IMR-90 (cell line): ENCODE data around the gene MGLL. TPM values are rescaled to one million over a fixed set of nuclear protein-coding genes. Genes with fewer than 3 reads are reported as not detected.

Source experiments
- ATAC-seq: fragments of 200-7000 bp; cut with Tn5 transposase; 2 replicates; pipeline ENCODE4 v1.9.1; 2020; ENCODE audit warnings: low read depth, mild to moderate bottlenecking, moderate library complexity
- BruUV-seq: library from RNA; stranded (reverse); fragments of 400-500 nt; replicated peaks from 2 replicates; lab custom pipeline; 2021; lab: Mats Ljungman, UMichigan
- CTCF ChIA-PET: fragments of 300-600 bp; formaldehyde crosslinking; extraction: SDS; loops from one replicate; lab custom pipeline; 2021; ENCODE audit warnings: antibody characterized with exemption; lab: Yijun Ruan, JAX
- POLR2A ChIA-PET: fragments of 300-600 bp; sonication (Branson Sonifier 250); formaldehyde crosslinking; loops from one replicate; lab custom pipeline; 2022; ENCODE audit warnings: antibody characterized with exemption; ENCODE audit not compliant: unreplicated experiment; lab: Charles Lee
- DNase-seq: peaks from one replicate; pipeline ENCODE4 v3.0.0; 2013
- H2AFZ ChIP-seq: replicated peaks from 2 replicates; pipeline ENCODE3; 2013; ENCODE audit warnings: low read length, mild to moderate bottlenecking; ENCODE audit not compliant: poor library complexity
- H2AK5ac ChIP-seq: 2 replicates; pipeline ENCODE4 v1.6.1; 2013; ENCODE audit warnings: low read depth, low read length, inconsistent platforms
- H2AK9ac ChIP-seq: replicated peaks from 2 replicates; pipeline ENCODE3; 2013; ENCODE audit warnings: mild to moderate bottlenecking, low read depth, low read length, moderate library complexity; ENCODE audit not compliant: poor library complexity
- H2BK120ac ChIP-seq: 2 replicates; pipeline ENCODE4 v1.6.1; 2013; ENCODE audit warnings: low read depth, low read length, inconsistent platforms
- H2BK15ac ChIP-seq: 3 replicates; pipeline ENCODE4 v1.6.1; 2013; ENCODE audit warnings: low read depth, low read length, inconsistent platforms
- H2BK20ac ChIP-seq: 2 replicates; pipeline ENCODE4 v1.6.1; 2013; ENCODE audit warnings: low read depth, mild to moderate bottlenecking, inconsistent platforms, low read length, moderate library complexity
- H2BK5ac ChIP-seq: 2 replicates; pipeline ENCODE4 v1.6.1; 2013; ENCODE audit warnings: mild to moderate bottlenecking, low read depth, low read length, inconsistent platforms; ENCODE audit not compliant: poor library complexity, severe bottlenecking
- H3K14ac ChIP-seq: replicated peaks from 2 replicates; pipeline ENCODE4 v1.6.1; 2013; ENCODE audit warnings: low read depth, low read length, inconsistent platforms
- H3K18ac ChIP-seq: 2 replicates; pipeline ENCODE4 v1.6.1; 2013; ENCODE audit warnings: low read depth, low read length, control low read depth
- H3K23ac ChIP-seq: 2 replicates; pipeline ENCODE4 v1.6.1; 2013; ENCODE audit warnings: low read depth, low read length, inconsistent platforms
- H3K27ac ChIP-seq: 2 replicates; pipeline ENCODE4 v1.5.1; 2013; ENCODE audit warnings: mild to moderate bottlenecking, control low read depth, low read length; ENCODE audit not compliant: insufficient read depth
- H3K27me3 ChIP-seq: 2 replicates; pipeline ENCODE4 v1.6.1; 2013; ENCODE audit warnings: low read length; ENCODE audit not compliant: control insufficient read depth, insufficient read depth
- H3K36me3 ChIP-seq: 2 replicates; pipeline ENCODE4 v1.6.1; 2013; ENCODE audit warnings: low read length, mixed read lengths; ENCODE audit not compliant: control insufficient read depth, insufficient read depth
- H3K4ac ChIP-seq: 2 replicates; pipeline ENCODE4 v1.6.1; 2013; ENCODE audit warnings: low read depth, low read length, inconsistent platforms
- H3K4me1 ChIP-seq: 2 replicates; pipeline ENCODE4 v1.6.1; 2013; ENCODE audit warnings: low read length, mixed read lengths; ENCODE audit not compliant: control insufficient read depth, insufficient read depth
- H3K4me2 ChIP-seq: 2 replicates; pipeline ENCODE4 v1.6.1; 2013; ENCODE audit warnings: low read depth, mild to moderate bottlenecking, control low read depth, low read length, moderate library complexity
- H3K4me3 ChIP-seq: 2 replicates; pipeline ENCODE4 v1.5.1; 2013; ENCODE audit warnings: low read depth, mild to moderate bottlenecking, control low read depth, low read length, moderate library complexity; ENCODE audit not compliant: insufficient read depth
- H3K56ac ChIP-seq: 2 replicates; pipeline ENCODE4 v1.6.1; 2013; ENCODE audit warnings: low read length, inconsistent platforms; ENCODE audit not compliant: insufficient read depth; ENCODE audit errors: extremely low read depth
- H3K79me1 ChIP-seq, 2 experiments: 2 replicates each; pipeline ENCODE4 v1.6.1; 2013; ENCODE audit warnings: low read length in 2 of 2, inconsistent platforms in 1 of 2, low read depth in 1 of 2
- H3K9ac ChIP-seq: 2 replicates; pipeline ENCODE4 v1.6.1; 2013; ENCODE audit warnings: low read depth, low read length, control low read depth
- H3K9me1 ChIP-seq: 2 replicates; pipeline ENCODE4 v1.6.1; 2013; ENCODE audit warnings: low read length, inconsistent platforms; ENCODE audit not compliant: insufficient read depth
- H3K9me3 ChIP-seq: 2 replicates; pipeline ENCODE4 v1.6.1; 2013; ENCODE audit warnings: low read length; ENCODE audit not compliant: control insufficient read depth, insufficient read depth
- H4K20me1 ChIP-seq: 2 replicates; pipeline ENCODE4 v1.6.1; 2013; ENCODE audit warnings: low read length, inconsistent platforms; ENCODE audit not compliant: insufficient read depth
- H4K5ac ChIP-seq: 2 replicates; pipeline ENCODE4 v1.6.1; 2013; ENCODE audit warnings: mild to moderate bottlenecking, low read depth, low read length, control low read depth
- H4K8ac ChIP-seq, 2 experiments: 2 replicates each; pipeline ENCODE4 v1.6.1; 2013; ENCODE audit warnings: low read depth in 2 of 2, low read length in 2 of 2, control low read depth in 1 of 2, inconsistent platforms in 1 of 2
- H4K91ac ChIP-seq: 2 replicates; pipeline ENCODE4 v1.6.1; 2013; ENCODE audit warnings: low read depth, low read length, inconsistent platforms; ENCODE audit not compliant: insufficient read depth
- BHLHE40 ChIP-seq: fragments of 150-350 bp; IDR thresholded peaks from 2 replicates; pipeline ENCODE4 v1.6.1; 2016; ENCODE audit warnings: mild to moderate bottlenecking, low read depth, low read length
- CEBPB ChIP-seq: IDR thresholded peaks from 2 replicates; pipeline ENCODE4 v1.6.1; 2012; ENCODE audit warnings: low read depth, low read length, improper control_type of control experiment
- CHD1 ChIP-seq: IDR thresholded peaks from 2 replicates; pipeline ENCODE4 v1.6.1; 2012; ENCODE audit warnings: low read depth, low read length, improper control_type of control experiment
- CTCF ChIP-seq: conservative IDR thresholded peaks from 2 replicates; pipeline ENCODE4 v1.5.1; 2012; ENCODE audit warnings: mild to moderate bottlenecking, low read depth, low read length, improper control_type of control experiment
- ELK1 ChIP-seq: fragments of 150-350 bp; IDR thresholded peaks from 2 replicates; pipeline ENCODE4 v1.6.1; 2016; ENCODE audit warnings: low read depth, mild to moderate bottlenecking, low read length, moderate library complexity, borderline replicate concordance
- FOS ChIP-seq: fragments of 150-350 bp; IDR thresholded peaks from 2 replicates; pipeline ENCODE4 v1.6.1; 2016; ENCODE audit warnings: low read depth, low read length
- MAFK ChIP-seq: IDR thresholded peaks from 2 replicates; pipeline ENCODE4 v1.6.1; 2012; ENCODE audit warnings: low read depth, low read length, improper control_type of control experiment
- MAZ ChIP-seq: IDR thresholded peaks from 2 replicates; pipeline ENCODE4 v1.6.1; 2012; ENCODE audit warnings: low read depth, mild to moderate bottlenecking, low read length, improper control_type of control experiment, moderate library complexity, borderline replicate concordance
- MXI1 ChIP-seq: IDR thresholded peaks from 2 replicates; pipeline ENCODE4 v1.6.1; 2012; ENCODE audit warnings: low read depth, mild to moderate bottlenecking, low read length, moderate library complexity, borderline replicate concordance
- NFE2L2 ChIP-seq: fragments of 150-350 bp; IDR thresholded peaks from 2 replicates; pipeline ENCODE4 v1.6.1; 2016; ENCODE audit warnings: low read depth, mild to moderate bottlenecking, low read length
- POLR2A ChIP-seq: IDR thresholded peaks from 2 replicates; pipeline ENCODE4 v1.6.1; 2012; ENCODE audit warnings: mild to moderate bottlenecking, low read depth, low read length
- RAD21 ChIP-seq: IDR thresholded peaks from 2 replicates; pipeline ENCODE4 v1.6.1; 2012; ENCODE audit warnings: low read length, improper control_type of control experiment
- RCOR1 ChIP-seq: IDR thresholded peaks from 2 replicates; pipeline ENCODE4 v1.6.1; 2012; ENCODE audit warnings: mild to moderate bottlenecking, low read length, improper control_type of control experiment; ENCODE audit not compliant: insufficient replicate concordance
- RFX5 ChIP-seq: IDR thresholded peaks from 2 replicates; pipeline ENCODE4 v1.8.0; 2012; ENCODE audit warnings: low read depth, mild to moderate bottlenecking, low read length, moderate library complexity
- SMC3 ChIP-seq: fragments of 150-350 bp; IDR thresholded peaks from 2 replicates; pipeline ENCODE4 v1.6.1; 2016; ENCODE audit warnings: low read depth, mild to moderate bottlenecking, antibody characterized with exemption, low read length, moderate library complexity
- WGBS, 2 experiments: methylation state at CpG; one replicate each; pipeline versions ENCODE4 v1.1.5 to v1.1.7; 2013; ENCODE audit warnings: missing lambda C conversion rate in 2 of 2; ENCODE audit not compliant: insufficient read length in 1 of 2; ENCODE audit errors: extremely low coverage in 2 of 2; 5-methylcytosine and 5-hydroxymethylcytosine counted together
- dilution Hi-C: fragments of 300-500 bp; cut with HindIII; formaldehyde crosslinking; loops from one replicate; pipeline ENCODE4 v1.14.3; 2018; ENCODE audit warnings: low sequenced_read_pairs; ENCODE audit not compliant: unreplicated experiment
- in situ Hi-C: fragments of 300-500 bp; cut with MboI; formaldehyde crosslinking; loops from 3 replicates; pipeline ENCODE4 v1.14.3; 2019; ENCODE audit warnings: low sequenced_read_pairs, inconsistent platforms, mixed read lengths
- intact Hi-C: fragments of 100-400 bp; cut with micrococcal nuclease; formaldehyde crosslinking; loops from 2 replicates; pipeline ENCODE4 v1.10.0; 2022
- polyA plus RNA-seq, 3 experiments: library from polyadenylated mRNA; depleted of rRNA; stranded (reverse); fragments of >200 nt; gene quantifications; 2 replicates each; pipeline ENCODE4 v1.2.3, GENCODE V29; 2012; ENCODE audit warnings: low replicate concordance in 1 of 3
- total RNA-seq: library from RNA; depleted of rRNA; stranded (reverse); fragments of >200 nt; gene quantifications from 2 replicates; pipeline ENCODE4 v1.2.3, GENCODE V29; 2012

The MGLL gene
- total and polyA plus RNA-seq, 2 of the 4 experiments (the other 2 are of a cell fraction): 23.7 to 60.6 TPM

GRCh38 chr3:127717357-127718244, 104.7 kb downstream of the MGLL start:
- Histone ChIP-seq H2BK20ac (no peak overlapping the region), H3K9me3 (no peaks in the 10 kb centered on the region), H4K5ac (no peak overlapping the region), H3K9ac (no peak overlapping the region), H2AK9ac (no peak overlapping the region), H3K27ac (no peak overlapping the region), H3K4me2 (no peak overlapping the region), H3K14ac (no peak overlapping the region), H3K4me3 (no peak overlapping the region), H4K91ac (no peak overlapping the region), H3K18ac (no peak overlapping the region), H2AFZ (no peak overlapping the region), H4K8ac (no peak overlapping the region), H3K36me3 (peaks cover 20% of the 10 kb centered on the region), H3K27me3 (no peaks in the 10 kb centered on the region), H3K56ac (no peak overlapping the region), H4K20me1 (no peaks in the 10 kb centered on the region), H2BK120ac (no peak overlapping the region), H3K79me1 (peaks cover 0 to 40% of the 10 kb centered on the region in 2 experiments; a peak in 1 of 4 replicates), H3K4ac (no peak overlapping the region), H3K4me1 (peaks cover under 1% of the 10 kb centered on the region; the same call in 1 of the 2 replicates), H2AK5ac (no peak overlapping the region), H3K23ac (no peak overlapping the region), H2BK5ac (no peak overlapping the region), H2BK15ac (no peak overlapping the region), H3K9me1 (peaks cover 5% of the 10 kb centered on the region; the same call in 1 of the 2 replicates)
- 80% methylated on average over 1 of the region's 14 CpGs; no CpG with 5 or more reads in 1 of the 2 experiments for WGBS, 2 experiments
- BruUV-seq: no TSS peak
- CTCF ChIA-PET: no interaction called here
- DNase-seq: no peak
- in situ Hi-C loops (no loop called here), dilution Hi-C loops (no loop called here), intact Hi-C loops (no loop called here)
- no peak for ATAC-seq
- POLR2A ChIA-PET: no interaction called here
- TF ChIP-seq CTCF (no peak), RAD21 (no peak), ELK1 (no peak), CHD1 (no peak), BHLHE40 (no peak), RFX5 (no peak), NFE2L2 (no peak), CEBPB (no peak), SMC3 (no peak), MAZ (no peak), MAFK (no peak), RCOR1 (no peak), POLR2A (no peak), MXI1 (no peak), FOS (no peak)
